Osteoblast (primary cell): ENCODE measurements around the gene PTMS. TPM values are rescaled to one million over a fixed set of nuclear protein-coding genes. Genes with fewer than 3 reads are reported as not detected.
A peak's percentile ranks its signal among the peaks of the same experiment; 100 is the strongest.

Experiments used
- DNase-seq: peaks from one replicate; pipeline ENCODE4 v3.0.0; 2011; ENCODE audit warnings: low spot score, mixed read lengths; ENCODE audit not compliant: insufficient read length; ENCODE audit errors: missing footprints
- H2AFZ ChIP-seq: 2 replicates; pipeline ENCODE4 v1.6.0; 2011; ENCODE audit warnings: mild to moderate bottlenecking, low read length
- H3K27ac ChIP-seq: 2 replicates; pipeline ENCODE4 v1.5.1; 2011; ENCODE audit warnings: mild to moderate bottlenecking, low read depth, low read length, moderate library complexity
- H3K27me3 ChIP-seq: 2 replicates; pipeline ENCODE4 v1.6.0; 2012; ENCODE audit warnings: mild to moderate bottlenecking, control low read depth, inconsistent platforms, low read length, moderate library complexity; ENCODE audit not compliant: insufficient read depth
- H3K36me3 ChIP-seq: 2 replicates; pipeline ENCODE4 v1.5.1; 2011; ENCODE audit warnings: mild to moderate bottlenecking, low read length, control low read depth, moderate library complexity; ENCODE audit not compliant: insufficient read depth
- H3K4me1 ChIP-seq: 2 replicates; pipeline ENCODE4 v1.5.1; 2011; ENCODE audit warnings: mild to moderate bottlenecking, low read length, control low read depth, moderate library complexity; ENCODE audit not compliant: insufficient read depth
- H3K4me2 ChIP-seq: 2 replicates; pipeline ENCODE4 v1.6.0; 2011; ENCODE audit warnings: mild to moderate bottlenecking, low read length; ENCODE audit not compliant: insufficient read depth
- H3K4me3 ChIP-seq: fragments of 200-600 bp; sonication (generic); 3 replicates; pipeline ENCODE4 v1.5.1; 2012; ENCODE audit warnings: mild to moderate bottlenecking, low read length, inconsistent platforms; ENCODE audit not compliant: insufficient read depth
- H3K79me2 ChIP-seq: 2 replicates; pipeline ENCODE4 v1.6.0; 2012; ENCODE audit warnings: mild to moderate bottlenecking, low read length, control low read depth, inconsistent platforms; ENCODE audit not compliant: insufficient read depth
- H3K9me3 ChIP-seq: 2 replicates; pipeline ENCODE4 v1.5.1; 2011; ENCODE audit warnings: low read depth, low read length, control low read depth
- H4K20me1 ChIP-seq: 2 replicates; pipeline ENCODE4 v1.6.0; 2012; ENCODE audit warnings: mild to moderate bottlenecking, low read length, control low read depth; ENCODE audit not compliant: insufficient read depth
- total RNA-seq: library from RNA; depleted of rRNA; stranded (reverse); fragments of >200 nt; gene quantifications from 2 replicates; pipeline ENCODE4 v1.2.3, GENCODE V29; 2012
- TF ChIP-seq, protein P1 (sequence below): IDR thresholded peaks from 2 replicates; pipeline ENCODE4 v1.5.1; 2011; ENCODE audit warnings: mild to moderate bottlenecking, low read depth, low read length, moderate library complexity; ENCODE audit errors: extremely low read depth

The PTMS gene
- total RNA-seq, 1 donor = 72.7 TPM

DNA sequence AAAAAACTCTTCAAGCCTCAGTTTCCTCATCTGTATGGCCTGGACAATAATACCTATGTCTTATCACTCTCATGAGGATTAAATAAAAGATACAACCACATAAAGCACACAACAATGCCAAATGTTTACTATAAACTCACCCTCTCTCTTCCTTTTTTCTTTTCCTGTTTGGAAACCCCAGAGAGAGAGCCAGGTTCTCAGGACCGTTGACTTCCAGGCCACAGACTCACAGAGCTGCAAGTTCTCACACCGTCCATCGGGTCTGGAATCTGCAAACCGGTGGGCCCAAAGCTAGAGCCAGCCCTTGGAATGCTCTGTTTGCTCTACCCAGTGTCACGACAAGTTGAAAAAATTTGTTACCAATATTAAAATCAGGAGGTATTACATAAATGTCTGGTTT, 18.6 kb downstream of the PTMS start:
- TF ChIP-seq, protein P1, sequence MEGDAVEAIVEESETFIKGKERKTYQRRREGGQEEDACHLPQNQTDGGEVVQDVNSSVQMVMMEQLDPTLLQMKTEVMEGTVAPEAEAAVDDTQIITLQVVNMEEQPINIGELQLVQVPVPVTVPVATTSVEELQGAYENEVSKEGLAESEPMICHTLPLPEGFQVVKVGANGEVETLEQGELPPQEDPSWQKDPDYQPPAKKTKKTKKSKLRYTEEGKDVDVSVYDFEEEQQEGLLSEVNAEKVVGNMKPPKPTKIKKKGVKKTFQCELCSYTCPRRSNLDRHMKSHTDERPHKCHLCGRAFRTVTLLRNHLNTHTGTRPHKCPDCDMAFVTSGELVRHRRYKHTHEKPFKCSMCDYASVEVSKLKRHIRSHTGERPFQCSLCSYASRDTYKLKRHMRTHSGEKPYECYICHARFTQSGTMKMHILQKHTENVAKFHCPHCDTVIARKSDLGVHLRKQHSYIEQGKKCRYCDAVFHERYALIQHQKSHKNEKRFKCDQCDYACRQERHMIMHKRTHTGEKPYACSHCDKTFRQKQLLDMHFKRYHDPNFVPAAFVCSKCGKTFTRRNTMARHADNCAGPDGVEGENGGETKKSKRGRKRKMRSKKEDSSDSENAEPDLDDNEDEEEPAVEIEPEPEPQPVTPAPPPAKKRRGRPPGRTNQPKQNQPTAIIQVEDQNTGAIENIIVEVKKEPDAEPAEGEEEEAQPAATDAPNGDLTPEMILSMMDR = no peak
- H3K27me3 ChIP-seq = no peaks in the 10 kb centered on the region
- no peak overlapping the region for H3K4me3 ChIP-seq
- H3K36me3 ChIP-seq = no peaks in the 10 kb centered on the region
- no peaks in the 10 kb centered on the region for H3K79me2 ChIP-seq
- no peak overlapping the region for H3K27ac ChIP-seq
- H3K9me3 ChIP-seq = no peaks in the 10 kb centered on the region
- H3K4me1 ChIP-seq = peaks cover 11% of the 10 kb centered on the region
- no peak overlapping the region for H3K4me2 ChIP-seq
- no peaks in the 10 kb centered on the region for H4K20me1 ChIP-seq
- DNase-seq = no peak
- no peak overlapping the region for H2AFZ ChIP-seq

DNA sequence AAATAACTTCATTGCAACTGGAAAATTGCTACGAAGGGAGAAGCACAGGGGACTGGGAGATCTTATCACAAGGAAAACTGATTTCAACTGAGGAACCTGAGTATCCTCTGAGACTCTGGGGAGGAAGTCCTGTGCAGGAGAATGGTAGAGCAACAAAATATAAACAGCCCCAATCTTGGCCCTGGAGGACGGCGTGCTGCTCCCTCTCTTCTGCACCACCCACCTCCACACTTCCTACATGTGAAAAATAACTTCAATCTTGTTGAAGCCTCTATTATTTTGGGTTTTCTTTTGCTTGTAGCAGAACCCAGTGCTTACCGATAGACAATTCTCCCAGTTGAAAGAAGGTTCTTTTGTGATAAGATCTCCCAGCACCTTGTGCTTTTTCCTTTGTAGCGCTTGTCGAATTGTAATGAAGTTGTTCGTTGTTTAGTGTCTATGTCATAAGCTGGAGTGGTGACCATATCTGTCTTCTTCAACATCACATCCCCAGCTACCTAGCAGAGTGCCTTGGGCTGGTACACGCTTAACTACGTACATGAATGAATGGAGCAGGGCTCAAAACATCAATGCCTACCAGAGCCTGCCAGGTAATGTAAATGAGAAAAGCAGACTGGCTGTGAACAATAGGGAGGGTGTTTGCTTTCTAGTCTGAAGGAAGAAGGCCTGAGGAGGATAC, 20.4 kb downstream of the PTMS start:
- H3K79me2 ChIP-seq = no peaks in the 10 kb centered on the region
- no peaks in the 10 kb centered on the region for H3K9me3 ChIP-seq
- H3K27ac ChIP-seq = no peak overlapping the region
- no peak overlapping the region for H3K4me2 ChIP-seq
- H3K4me3 ChIP-seq = no peak overlapping the region
- H3K27me3 ChIP-seq = no peaks in the 10 kb centered on the region
- H3K36me3 ChIP-seq = no peaks in the 10 kb centered on the region
- TF ChIP-seq, protein P1 = no peak
- H3K4me1 ChIP-seq = peaks cover 11% of the 10 kb centered on the region
- H2AFZ ChIP-seq = no peak overlapping the region
- no peaks in the 10 kb centered on the region for H4K20me1 ChIP-seq
- DNase-seq = no peak

DNA sequence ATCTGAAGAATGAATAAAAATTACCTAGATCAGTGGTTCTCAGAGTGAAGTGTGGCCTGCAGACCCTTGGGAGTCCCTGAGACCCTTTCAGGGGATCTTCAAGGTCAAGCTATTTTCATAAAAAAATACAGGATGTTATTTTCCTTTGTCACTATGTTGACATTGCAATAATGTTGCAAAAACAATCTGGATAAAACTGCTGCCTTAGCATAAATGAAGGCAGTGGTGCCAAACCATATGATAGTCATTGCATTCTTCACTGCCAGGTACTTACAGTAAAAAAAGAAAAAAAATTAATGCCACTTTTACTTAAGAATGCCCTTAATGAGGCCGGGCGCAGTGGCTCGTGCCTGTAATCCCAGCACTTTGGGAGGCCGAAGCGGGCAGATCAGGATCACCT, 21.1 kb downstream of the PTMS start:
- TF ChIP-seq, protein P1 = no peak
- Histone ChIP-seq H3K27me3 (no peaks in the 10 kb centered on the region), H3K27ac (no peak overlapping the region), H3K4me3 (no peak overlapping the region), H3K79me2 (no peaks in the 10 kb centered on the region), H3K4me1 (peaks cover 12% of the 10 kb centered on the region), H3K4me2 (no peak overlapping the region), H3K36me3 (no peaks in the 10 kb centered on the region), H3K9me3 (no peaks in the 10 kb centered on the region), H4K20me1 (no peaks in the 10 kb centered on the region), H2AFZ (no peak overlapping the region)
- DNase-seq = no peak

DNA sequence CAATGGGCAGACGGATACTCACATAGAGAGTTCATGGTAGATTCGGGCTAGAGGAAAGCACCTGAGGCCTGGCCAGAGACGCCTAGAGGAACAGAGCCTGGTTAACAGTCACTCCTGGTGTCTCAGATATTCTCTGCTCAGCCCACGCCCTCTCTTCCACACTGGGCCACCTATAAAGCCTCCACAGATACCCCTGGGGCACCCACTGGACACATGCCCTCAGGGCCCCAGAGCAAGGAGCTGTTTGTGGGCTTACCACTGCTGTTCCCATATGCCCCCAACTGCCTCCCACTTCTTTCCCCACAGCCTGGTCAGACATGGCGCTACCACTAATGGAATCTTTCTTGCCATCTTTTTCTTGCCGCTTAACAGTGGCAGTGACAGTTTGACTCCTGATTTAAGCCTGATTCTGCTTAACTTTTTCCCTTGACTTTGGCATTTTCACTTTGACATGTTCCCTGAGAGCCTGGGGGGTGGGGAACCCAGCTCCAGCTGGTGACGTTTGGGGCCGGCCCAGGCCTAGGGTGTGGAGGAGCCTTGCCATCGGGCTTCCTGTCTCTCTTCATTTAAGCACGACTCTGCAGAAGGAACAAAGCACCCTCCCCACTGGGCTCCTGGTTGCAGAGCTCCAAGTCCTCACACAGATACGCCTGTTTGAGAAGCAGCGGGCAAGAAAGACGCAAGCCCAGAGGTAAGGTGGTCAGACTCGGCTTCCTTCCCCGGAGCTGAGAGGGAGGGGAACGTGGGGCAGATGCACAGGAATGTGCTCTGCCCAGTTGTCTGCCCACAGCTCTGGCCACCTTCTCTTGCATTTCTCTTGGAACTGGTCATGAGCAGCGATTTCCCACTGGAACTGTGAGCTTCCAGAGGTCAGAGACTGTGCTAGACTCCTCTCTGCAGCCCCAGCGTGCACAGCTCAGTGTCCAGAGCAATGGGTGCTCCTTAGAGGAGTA, 23.1 kb downstream of the PTMS start, which contains the start of gene CD4:
Gene CD4 (plus strand): TSS at position 557 of the 953 bp plus-strand sequence. CDS start 10,611 bp downstream, outside the sequence.
- no peaks in the 10 kb centered on the region for H4K20me1 ChIP-seq
- no peaks in the 10 kb centered on the region for H3K79me2 ChIP-seq
- no peak within 1 kb of the TSS for H3K27ac ChIP-seq
- H3K4me2 ChIP-seq = peak within 1 kb of the TSS; percentile 58
- peak within 1 kb of the TSS; percentile 52 for H3K4me3 ChIP-seq
- peak within 1 kb of the TSS; percentile 86 for H2AFZ ChIP-seq
- peaks cover 19% of the 10 kb centered on the region for H3K4me1 ChIP-seq
- no peaks in the 10 kb centered on the region for H3K36me3 ChIP-seq
- H3K9me3 ChIP-seq = no peaks in the 10 kb centered on the region
- peak; percentile 85 for DNase-seq
- TF ChIP-seq, protein P1 = no peak
- peaks cover 6% of the 10 kb centered on the region for H3K27me3 ChIP-seq
